ENCODE data around the gene GTF2IRD1.
"Not testable (repeated sequence)": the region's sequence is repeated elsewhere in the genome, so short reads cannot be mapped to it uniquely, and the experiment has no call there.

The GTF2IRD1 gene

GRCh38 chr7:74518654-74519053 is 64.9 kb downstream of the GTF2IRD1 start:
- DNase-seq, result no peak

GRCh38 chr7:74519395-74519794 is 65.7 kb downstream of the GTF2IRD1 start:
- no peak for DNase-seq

GRCh38 chr7:74521855-74522254 is 68.1 kb downstream of the GTF2IRD1 start:
- no peak for DNase-seq

GRCh38 chr7:74522281-74522905 is 68.7 kb downstream of the GTF2IRD1 start:
- DNase-seq, result no peak

- DNase-seq, result no peak
Observed at GRCh38 chr7:74523015-74523414, 69.3 kb downstream of the GTF2IRD1 start.

- DNase-seq, result no peak
Observed at GRCh38 chr7:74525140-74525539, 71.4 kb downstream of the GTF2IRD1 start.

GRCh38 chr7:74525881-74526280 is 72.2 kb downstream of the GTF2IRD1 start:
- DNase-seq, result no peak

GRCh38 chr7:74526780-74527179 is 73.1 kb downstream of the GTF2IRD1 start:
- no peak for DNase-seq

GRCh38 chr7:74527842-74528241 is 74.1 kb downstream of the GTF2IRD1 start:
- DNase-seq, result no peak

GRCh38 chr7:74528773-74529172 is 75.1 kb downstream of the GTF2IRD1 start:
- not testable (repeated sequence) for DNase-seq

GRCh38 chr7:74535951-74536356 is 82.2 kb downstream of the GTF2IRD1 start:
- no peak for DNase-seq

- not testable (repeated sequence) for DNase-seq
Observed at GRCh38 chr7:74541937-74542336, 88.2 kb downstream of the GTF2IRD1 start.

- no peak for DNase-seq
Observed at GRCh38 chr7:74542558-74543117, 88.9 kb downstream of the GTF2IRD1 start.

GRCh38 chr7:74544706-74545469 is 91.2 kb downstream of the GTF2IRD1 start:
- peak; percentile 12 for DNase-seq

GRCh38 chr7:74545921-74546320 is 92.2 kb downstream of the GTF2IRD1 start:
- no peak for DNase-seq

- not testable (repeated sequence) for DNase-seq
Observed at GRCh38 chr7:74553596-74554012, 99.9 kb downstream of the GTF2IRD1 start.

GRCh38 chr7:74554178-74554577 is 100.5 kb downstream of the GTF2IRD1 start:
- DNase-seq, result no peak

GRCh38 chr7:74560086-74560719 is 106.5 kb downstream of the GTF2IRD1 start:
- DNase-seq, result no peak

GRCh38 chr7:74561898-74562613 is 108.3 kb downstream of the GTF2IRD1 start:
- DNase-seq, result no peak

- not testable (repeated sequence) for DNase-seq
Observed at GRCh38 chr7:74563639-74564038, 109.9 kb downstream of the GTF2IRD1 start.

GRCh38 chr7:74567318-74567668 is 113.6 kb downstream of the GTF2IRD1 start:
- DNase-seq, result no peak

GRCh38 chr7:74568658-74569057 is 115.0 kb downstream of the GTF2IRD1 start:
- DNase-seq, result no peak

GRCh38 chr7:74569501-74570075 is 115.9 kb downstream of the GTF2IRD1 start:
- no peak for DNase-seq
